Testis (tissue), 3 donors: ENCODE measurements around the gene YTHDF1. TPM values are rescaled to one million over a fixed set of nuclear protein-coding genes. Genes with fewer than 3 reads are reported as not detected.
A peak's percentile ranks its signal among the peaks of the same experiment; 100 is the strongest.

Experiments used
- DNase-seq: peaks from one replicate; pipeline ENCODE4 v3.0.0-alpha.2; 2019
- H3K27ac ChIP-seq, 2 donors: fragments of 200-600 bp; sonication (generic); one replicate each; pipeline ENCODE4 v1.5.1; 2019
- H3K27me3 ChIP-seq: fragments of 200-600 bp; sonication (generic); one replicate; pipeline ENCODE4 v1.5.1; 2019
- H3K36me3 ChIP-seq: fragments of 200-600 bp; sonication (generic); one replicate; pipeline ENCODE4 v1.5.1; 2017; ENCODE audit warnings: low read depth; ENCODE audit errors: missing control alignments
- H3K4me1 ChIP-seq: fragments of 200-600 bp; sonication (generic); one replicate; pipeline ENCODE4 v1.5.1; 2019
- H3K4me3 ChIP-seq, 2 donors: fragments of 200-600 bp; sonication (generic); one replicate each; pipeline ENCODE4 v1.5.1; 2017 to 2019
- H3K9me3 ChIP-seq: fragments of 200-600 bp; sonication (generic); one replicate; pipeline ENCODE4 v1.5.1; 2017
- CTCF ChIP-seq, 3 experiments: fragments of 450-650 bp in 2 of 3; fragments of 200-600 bp in 1 of 3; sonication (generic) in 1 of 3; IDR thresholded peaks; one replicate each; pipeline ENCODE4 v1.5.1; 2016 to 2019; ENCODE audit warnings: antibody characterized with exemption in 3 of 3, mild to moderate bottlenecking in 2 of 3, moderate library complexity in 1 of 3
- POLR2A ChIP-seq: fragments of 450-650 bp; IDR thresholded peaks from one replicate; pipeline ENCODE4 v1.6.1; 2017; ENCODE audit warnings: antibody characterized with exemption, mild to moderate bottlenecking, moderate library complexity
- WGBS, 2 donors: methylation state at CpG; one replicate each; pipeline ENCODE4 v1.1.5; 2018; 5-methylcytosine and 5-hydroxymethylcytosine counted together
- intact Hi-C: fragments of 100-400 bp; cut with DNase I; formaldehyde crosslinking; loops from one replicate; pipeline ENCODE4 v1.15.1; 2023; ENCODE audit warnings: low total_unique reads
- polyA plus RNA-seq: library from polyadenylated mRNA; stranded (reverse); fragments of 350-450 nt; fragmentation: Illumina TruSeq; extraction: RNeasy Lipid Tissue Mini Kit (QIAGEN cat#74804); gene quantifications from one replicate; pipeline ENCODE4 v1.2.3, GENCODE V29; 2014; ENCODE audit warnings: low read depth, low replicate concordance; ENCODE audit not compliant: insufficient read depth
- total RNA-seq, 2 donors: library from RNA; depleted of rRNA; stranded (reverse); fragments of >200 nt; gene quantifications; one replicate each; pipeline ENCODE4 v1.2.3, GENCODE V29; 2016

Gene YTHDF1
- total and polyA plus RNA-seq, 3 donors from 2014 or later, result 37.2 to 56.9 (median 55.7) TPM

DNA sequence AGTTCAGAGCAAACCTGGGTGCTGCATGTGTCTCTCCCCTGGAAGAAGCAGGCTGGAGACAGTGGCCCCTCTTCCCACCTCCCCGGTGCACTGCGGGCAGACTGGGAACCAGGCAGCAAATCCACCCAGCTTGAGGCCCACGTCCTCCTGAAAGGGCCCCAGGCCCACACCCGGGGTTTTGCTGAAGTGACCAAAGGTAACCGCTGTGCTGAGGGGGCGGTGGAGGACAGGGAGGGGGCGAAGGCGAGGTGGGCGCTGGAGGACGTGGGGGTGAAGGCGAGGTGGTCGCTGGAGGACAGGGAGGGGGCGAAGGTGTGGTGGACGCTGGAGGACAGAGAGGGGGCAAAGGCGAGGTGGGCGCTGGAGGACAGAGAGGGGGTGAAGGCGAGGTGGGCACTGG is 18.0 kb upstream of the YTHDF1 start:
- TF ChIP-seq CTCF (IDR thresholded peaks at IDR 0.05) (no peak), POLR2A (no peak)

GRCh38 chr20:63233061-63233344 is 17.1 kb upstream of the YTHDF1 start:
- Histone ChIP-seq H3K27me3 (no peaks in the 10 kb centered on the region), H3K4me1 (peaks cover 5% of the 10 kb centered on the region), H3K27ac (no peak overlapping the region), H3K4me3 (no peak overlapping the region), H3K9me3 (no peaks in the 10 kb centered on the region), H3K36me3 (no peaks in the 10 kb centered on the region)
- no peak for DNase-seq
- 60 to 95% methylated on average over 3 of the region's 3 CpGs for WGBS, 2 donors
- TF ChIP-seq POLR2A, result no peak
- TF ChIP-seq CTCF (IDR thresholded peaks at IDR 0.05), result no peak
- intact Hi-C loops, result no loop called here

More for the DNA sequence above, 18.0 kb upstream of the YTHDF1 start:
- no peak overlapping the region for H3K4me3 ChIP-seq
- H3K27me3 ChIP-seq, result no peaks in the 10 kb centered on the region
- no peak for DNase-seq
- H3K4me1 ChIP-seq, result peaks cover 5% of the 10 kb centered on the region
- WGBS, 2 donors, result 81 to 86% methylated on average over 16 of the region's 17 CpGs
- intact Hi-C loops, result no loop called here
- no peaks in the 10 kb centered on the region for H3K36me3 ChIP-seq
- no peak overlapping the region for H3K27ac ChIP-seq
- H3K9me3 ChIP-seq, result no peaks in the 10 kb centered on the region

DNA sequence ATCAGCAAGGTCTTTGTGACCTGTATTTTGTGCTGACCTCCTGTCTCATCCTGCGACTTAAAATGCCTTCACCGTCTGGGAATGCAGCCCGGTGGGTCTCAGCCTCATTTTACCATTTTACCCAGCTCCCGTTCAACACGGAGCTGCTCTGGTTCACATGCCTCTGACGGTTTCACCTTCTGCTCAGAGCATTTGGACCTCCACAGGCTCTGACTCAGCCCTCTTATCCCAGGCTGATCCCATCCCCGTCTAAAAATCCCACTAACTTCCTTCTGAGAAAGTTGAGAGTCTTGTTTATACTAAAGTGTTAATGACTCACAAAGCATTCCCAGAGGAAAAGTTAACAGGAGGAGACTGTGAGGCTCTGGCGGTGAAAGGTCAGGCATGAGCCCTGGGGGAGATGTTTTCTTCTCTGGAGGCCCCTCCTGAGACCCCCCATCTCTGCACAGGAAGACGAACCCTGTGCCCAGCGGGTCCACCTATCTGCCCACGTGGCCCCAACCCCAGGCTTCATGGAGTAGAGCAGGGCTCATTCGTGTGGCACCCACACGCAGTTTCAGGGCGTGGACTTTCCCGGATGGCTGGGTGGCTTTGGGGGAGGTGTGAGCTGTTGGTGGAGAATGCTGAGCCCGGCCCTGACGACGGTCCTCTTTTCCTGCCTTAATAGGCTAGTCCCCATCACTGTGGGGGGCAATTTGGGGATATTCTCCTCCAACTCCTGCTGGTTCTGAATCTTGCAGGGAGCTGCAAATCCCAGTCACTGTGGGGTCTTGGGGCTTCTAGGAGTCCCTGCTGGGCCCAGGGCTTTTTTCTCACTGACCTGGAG is 16.5 kb upstream of the YTHDF1 start:
- Histone ChIP-seq H3K27me3 (no peaks in the 10 kb centered on the region), H3K4me3 (no peak overlapping the region), H3K4me1 (peaks cover 5% of the 10 kb centered on the region), H3K9me3 (no peaks in the 10 kb centered on the region), H3K27ac (no peak overlapping the region), H3K36me3 (no peaks in the 10 kb centered on the region)
- 78 to 80% methylated on average over 12 to 18 of the region's 18 CpGs for WGBS, 2 donors
- DNase-seq, result no peak
- no peak for TF ChIP-seq CTCF (IDR thresholded peaks at IDR 0.05)
- no peak for TF ChIP-seq POLR2A
- intact Hi-C loops, result no loop called here

GRCh38 chr20:63230800-63231268 is 14.9 kb upstream of the YTHDF1 start:
- Histone ChIP-seq H3K9me3 (no peaks in the 10 kb centered on the region), H3K27me3 (no peaks in the 10 kb centered on the region), H3K4me1 (peaks cover 5% of the 10 kb centered on the region), H3K36me3 (no peaks in the 10 kb centered on the region), H3K4me3 (no peak overlapping the region), H3K27ac (no peak overlapping the region)
- intact Hi-C loops, result no loop called here
- WGBS, 2 donors, result 36 to 51% methylated on average over 8 to 17 of the region's 17 CpGs
- DNase-seq, result peak; percentile 83
- TF ChIP-seq POLR2A (no peak), CTCF (IDR thresholded peaks at IDR 0.05) (peak; percentile 21 to 51 (median 49))

DNA sequence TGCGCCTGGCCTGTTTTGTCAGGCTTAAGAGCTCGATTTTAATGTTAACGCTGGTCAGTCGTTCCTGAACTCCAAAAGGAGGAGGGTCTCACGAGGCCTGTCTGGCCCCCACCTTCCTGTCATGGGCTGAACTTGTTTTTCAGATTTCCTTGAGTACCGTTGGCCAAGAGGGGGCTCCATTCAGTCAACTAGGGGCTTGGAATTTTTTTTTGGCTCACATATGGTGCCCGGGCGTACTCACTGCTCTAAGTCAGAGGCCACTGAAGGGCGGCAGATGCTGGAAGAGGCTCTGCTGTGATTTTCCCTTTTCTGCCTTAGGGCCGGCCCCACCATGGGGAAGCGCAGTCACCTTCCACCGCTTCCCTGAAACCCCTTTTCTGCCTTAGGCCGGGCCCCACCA is 12.9 kb upstream of the YTHDF1 start:
- H3K36me3 ChIP-seq, result no peaks in the 10 kb centered on the region
- no peak for TF ChIP-seq CTCF (IDR thresholded peaks at IDR 0.05)
- no peak for TF ChIP-seq POLR2A
- H3K9me3 ChIP-seq, result no peaks in the 10 kb centered on the region
- no peak overlapping the region for H3K4me3 ChIP-seq
- no peak overlapping the region for H3K27ac ChIP-seq
- no peak for DNase-seq
- WGBS, 2 donors, result 71 to 81% methylated on average over 13 of the region's 13 CpGs
- no peaks in the 10 kb centered on the region for H3K27me3 ChIP-seq
- H3K4me1 ChIP-seq, result peaks cover 11% of the 10 kb centered on the region
- intact Hi-C loops, result no loop called here
